ENCODE measurements around the gene CLCNKA.
"Not testable (repeated sequence)": the region's sequence is repeated elsewhere in the genome, so short reads cannot be mapped to it uniquely, and the experiment has no call there.

CLCNKA gene

GRCh38 chr1:16018749-16019643 lies 2.8 kb upstream of the CLCNKA start:
- DNase-seq, result no peak

GRCh38 chr1:16019644-16020277 lies 2.1 kb upstream of the CLCNKA start:
- no peak for DNase-seq

GRCh38 chr1:16020325-16020724 lies 1.5 kb upstream of the CLCNKA start:
- DNase-seq, result no peak

GRCh38 chr1:16020878-16021277 lies 958 bp upstream of the CLCNKA start:
- DNase-seq, result not testable (repeated sequence)

GRCh38 chr1:16022393-16022792 lies 557 bp downstream of the CLCNKA start:
- DNase-seq, result no peak

- no peak for DNase-seq
Observed at GRCh38 chr1:16023050-16023653, 1.3 kb downstream of the CLCNKA start.

GRCh38 chr1:16026302-16026701 lies 4.5 kb downstream of the CLCNKA start:
- DNase-seq, result not testable (repeated sequence)

GRCh38 chr1:16026723-16027484 lies 5.1 kb downstream of the CLCNKA start:
- no peak for DNase-seq

- no peak for DNase-seq
Observed at GRCh38 chr1:16028237-16029002, 6.6 kb downstream of the CLCNKA start.

GRCh38 chr1:16029003-16029268 lies 7.1 kb downstream of the CLCNKA start:
- not testable (repeated sequence) for DNase-seq

- no peak for DNase-seq
Observed at GRCh38 chr1:16029288-16029687, 7.5 kb downstream of the CLCNKA start.

GRCh38 chr1:16031551-16031950 lies 9.7 kb downstream of the CLCNKA start:
- DNase-seq, result no peak

- DNase-seq, result peak; percentile 67
Observed at GRCh38 chr1:16032388-16033102, 10.7 kb downstream of the CLCNKA start.

- DNase-seq, result not testable (repeated sequence)
Observed at GRCh38 chr1:16033103-16033632, 11.3 kb downstream of the CLCNKA start.

GRCh38 chr1:16036461-16036860 lies 14.6 kb downstream of the CLCNKA start:
- DNase-seq, result not testable (repeated sequence)

- no peak for DNase-seq
Observed at GRCh38 chr1:16038620-16038912, 16.7 kb downstream of the CLCNKA start.

- not testable (repeated sequence) for DNase-seq
Observed at GRCh38 chr1:16039871-16040270, 18.0 kb downstream of the CLCNKA start.

GRCh38 chr1:16041200-16041599 lies 19.4 kb downstream of the CLCNKA start:
- no peak for DNase-seq

- DNase-seq, result no peak
Observed at GRCh38 chr1:16042096-16042495, 20.3 kb downstream of the CLCNKA start.

- not testable (repeated sequence) for DNase-seq
Observed at GRCh38 chr1:16042654-16043053, 20.8 kb downstream of the CLCNKA start.

GRCh38 chr1:16043521-16043920 lies 21.7 kb downstream of the CLCNKA start, which contains the start of gene CLCNKB:
TSS of gene CLCNKB (plus strand) at chr1:16043782. CDS start at chr1:16044493, 711 bp downstream.
- no peak for DNase-seq

- DNase-seq, result no peak
Observed at GRCh38 chr1:16043950-16044349, 22.1 kb downstream of the CLCNKA start.
